Forelimb muscle (tissue), 1 donor: ENCODE measurements around the gene CTF1. TPM values are rescaled to one million over a fixed set of nuclear protein-coding genes. Genes with fewer than 3 reads are reported as not detected.
"Not testable (repeated sequence)": the region's sequence is repeated elsewhere in the genome, so short reads cannot be mapped to it uniquely, and the experiment has no call there.

Experiments
- DNase-seq: peaks from one replicate; pipeline ENCODE4 v3.0.0-alpha.2; 2013; ENCODE audit warnings: low read depth
- polyA plus RNA-seq: library from polyadenylated mRNA; unstranded; fragments of 120-200 nt; gene quantifications from one replicate; pipeline ENCODE4 v1.2.1, GENCODE V29; 2013; ENCODE audit not compliant: insufficient read length

CTF1 gene
- polyA plus RNA-seq, 1 donor: 12.8 TPM

DNA sequence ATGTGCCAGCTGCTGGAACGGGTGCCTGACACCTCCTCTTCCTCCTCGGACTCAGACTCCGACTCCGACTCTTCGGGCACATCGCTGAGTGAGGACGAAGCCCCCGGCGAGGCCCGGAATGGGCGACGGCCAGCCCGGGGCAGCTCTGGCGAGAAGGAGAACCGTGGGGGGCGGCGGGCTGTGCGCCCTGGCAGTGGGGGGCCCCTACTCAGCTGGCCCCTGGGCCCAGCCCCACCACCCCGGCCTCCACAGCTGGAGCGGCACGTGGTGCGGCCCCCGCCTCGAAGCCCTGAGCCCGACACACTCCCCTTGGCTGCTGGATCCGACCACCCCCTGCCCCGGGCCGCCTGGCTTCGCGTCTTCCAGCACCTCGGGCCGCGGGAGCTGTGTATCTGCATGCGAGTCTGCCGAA lies 33.8 kb downstream of the CTF1 start:
- DNase-seq: no peak

DNA sequence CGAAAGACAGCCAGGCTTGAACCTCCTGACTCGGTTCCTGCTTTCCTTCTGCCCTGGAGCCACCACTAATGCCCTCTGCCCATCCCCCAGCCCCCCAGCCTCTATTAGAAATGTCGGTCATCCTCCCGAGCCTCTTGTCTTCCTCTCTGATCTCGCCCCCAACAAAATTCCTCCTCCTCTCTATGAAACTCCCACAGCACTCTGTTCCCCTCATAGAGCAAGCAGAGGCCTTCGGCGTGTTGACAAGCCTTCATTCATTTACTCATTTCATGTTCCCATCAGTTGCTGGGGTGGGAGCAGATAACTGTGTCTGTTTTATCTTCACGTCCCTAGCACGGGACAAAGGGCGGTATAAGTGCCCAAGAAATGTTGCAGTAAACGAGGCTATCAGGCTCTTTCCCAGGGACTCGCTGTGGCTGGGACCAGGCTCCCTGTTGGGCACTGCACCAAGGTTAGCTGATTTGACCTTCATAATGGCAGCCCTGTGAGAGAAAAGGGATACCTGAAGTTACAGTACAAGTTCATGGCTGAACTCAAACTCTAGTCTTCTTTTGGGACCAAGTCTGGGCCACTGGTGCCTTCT lies 34.7 kb downstream of the CTF1 start:
- no peak for DNase-seq

DNA sequence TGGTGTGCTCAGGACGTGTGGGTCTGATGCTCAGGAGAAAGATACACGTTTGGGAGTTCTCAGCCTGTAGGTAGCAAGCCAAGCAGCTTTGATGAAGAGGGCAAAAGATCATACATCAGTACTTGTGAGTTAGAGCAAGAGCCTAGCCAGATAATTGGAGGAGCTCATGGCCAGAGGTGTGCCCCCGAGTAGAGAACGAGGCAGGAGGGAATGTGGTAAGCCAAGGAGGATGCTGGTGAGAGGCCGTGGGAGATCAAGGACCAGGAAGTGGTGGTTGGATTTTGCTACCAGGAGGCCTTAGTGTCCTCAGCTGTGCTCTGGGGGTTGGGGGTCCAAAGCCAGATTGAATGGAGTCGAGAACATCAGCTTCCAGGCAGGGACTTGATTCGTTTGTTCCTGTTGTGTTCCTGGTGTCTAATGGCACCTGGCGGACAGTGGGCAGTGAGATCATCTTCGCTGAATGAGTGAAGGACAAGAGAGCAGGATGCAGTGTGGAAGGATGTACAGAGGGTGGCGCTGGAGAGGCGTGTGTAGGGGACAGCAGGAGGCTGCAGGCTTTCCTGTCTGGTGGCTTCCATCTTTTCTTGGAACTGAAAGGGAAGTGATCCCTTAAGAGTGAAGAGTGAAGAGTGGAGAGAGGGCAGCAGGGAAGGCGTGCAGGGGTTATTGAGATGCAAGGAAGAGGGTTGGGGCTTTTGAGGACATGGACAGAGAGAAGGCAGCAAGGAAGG lies 38.6 kb downstream of the CTF1 start:
- DNase-seq: no peak

DNA sequence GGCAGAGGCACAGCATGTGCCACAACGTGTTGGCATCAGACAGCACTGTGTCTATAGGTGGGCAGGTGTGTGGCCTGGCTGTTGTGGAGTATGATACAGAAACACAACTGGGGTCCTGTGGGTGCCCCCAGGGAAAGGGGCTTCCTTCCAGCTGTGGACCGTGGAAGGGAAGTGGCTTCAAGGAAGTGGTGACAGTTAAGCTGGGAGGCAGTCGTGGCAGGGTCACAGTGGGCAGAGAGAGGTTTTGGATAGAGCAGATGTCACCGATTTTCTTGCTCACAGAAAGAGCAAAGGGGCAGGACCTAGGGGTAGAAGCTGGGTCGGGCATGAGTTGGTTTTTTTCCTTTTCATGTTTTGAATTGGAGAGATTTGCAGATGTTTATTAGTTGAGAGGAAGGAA lies 41.3 kb downstream of the CTF1 start:
- no peak for DNase-seq

DNA sequence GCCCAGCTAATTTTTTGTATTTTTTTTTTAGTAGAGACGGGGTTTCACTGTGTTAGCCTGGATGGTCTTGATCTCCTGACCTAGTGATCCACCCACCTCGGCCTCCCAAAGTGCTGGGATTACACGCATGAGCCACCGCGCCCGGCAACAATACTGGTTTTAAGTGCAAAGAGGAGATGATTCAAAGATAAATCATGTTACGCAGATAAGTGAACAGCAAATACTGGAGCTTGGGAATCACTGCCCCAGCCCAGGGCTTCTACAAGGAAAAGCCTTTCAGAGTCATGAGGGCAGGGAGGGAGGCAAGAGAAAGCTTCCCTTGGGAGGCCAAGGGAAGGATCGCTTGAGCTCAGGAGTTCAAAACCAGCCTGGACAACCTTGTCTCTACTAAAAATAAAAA lies 43.2 kb downstream of the CTF1 start:
- not testable (repeated sequence) for DNase-seq

DNA sequence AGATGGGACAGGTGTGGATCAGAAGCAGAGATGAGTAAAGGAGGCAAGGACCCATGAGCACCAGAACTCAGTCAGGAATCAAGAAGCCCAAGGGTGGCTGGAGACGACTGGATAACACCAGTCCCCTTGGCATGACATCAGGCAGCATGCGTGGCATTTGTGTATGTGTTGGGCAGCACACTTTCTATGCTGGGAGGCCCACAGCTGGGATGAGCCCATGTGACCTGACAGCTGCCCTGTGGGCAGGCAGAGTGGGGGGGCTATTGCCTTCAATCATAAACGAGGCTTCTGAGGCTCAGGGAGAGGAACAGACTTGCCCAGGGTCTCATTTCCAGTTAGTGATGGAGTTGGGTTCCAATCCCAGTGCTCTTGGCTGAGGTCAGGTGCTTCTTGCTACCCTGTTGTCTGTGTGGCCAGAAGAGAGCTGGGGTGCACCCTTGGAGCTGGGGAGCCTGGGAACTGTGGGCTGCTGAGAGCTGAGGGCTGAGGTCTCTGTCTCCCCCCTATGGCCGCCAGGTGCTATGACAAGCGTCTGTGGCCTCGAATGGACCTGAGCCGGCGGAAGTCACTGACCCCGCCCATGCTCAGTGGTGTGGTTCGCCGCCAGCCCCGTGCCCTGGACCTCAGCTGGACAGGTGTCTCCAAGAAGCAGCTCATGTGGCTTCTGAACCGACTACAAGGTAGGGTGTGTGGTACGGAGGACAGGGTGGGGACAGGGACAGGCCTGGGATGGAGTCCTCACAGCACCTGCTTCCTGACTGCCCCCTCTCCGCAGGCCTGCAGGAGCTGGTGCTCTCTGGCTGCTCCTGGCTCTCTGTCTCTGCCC lies 45.4 kb downstream of the CTF1 start:
- no peak for DNase-seq

DNA sequence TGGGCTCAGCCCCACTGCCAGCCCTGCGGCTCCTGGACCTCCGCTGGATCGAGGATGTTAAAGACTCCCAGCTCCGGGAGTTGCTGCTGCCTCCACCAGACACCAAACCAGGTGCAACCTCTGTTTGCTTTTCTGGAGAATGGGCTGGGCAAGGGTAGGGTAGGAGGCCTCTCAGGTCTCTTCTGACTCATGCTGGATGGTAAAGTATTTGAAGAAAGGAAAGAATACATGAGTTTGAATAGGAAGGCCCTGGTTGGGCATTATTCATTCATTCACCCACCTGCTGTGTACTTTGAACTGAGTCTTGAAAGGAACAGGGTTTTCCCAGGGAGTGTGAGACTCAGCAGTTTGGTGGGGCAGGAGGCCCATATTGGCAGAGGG lies 46.0 kb downstream of the CTF1 start:
- DNase-seq: no peak

DNA sequence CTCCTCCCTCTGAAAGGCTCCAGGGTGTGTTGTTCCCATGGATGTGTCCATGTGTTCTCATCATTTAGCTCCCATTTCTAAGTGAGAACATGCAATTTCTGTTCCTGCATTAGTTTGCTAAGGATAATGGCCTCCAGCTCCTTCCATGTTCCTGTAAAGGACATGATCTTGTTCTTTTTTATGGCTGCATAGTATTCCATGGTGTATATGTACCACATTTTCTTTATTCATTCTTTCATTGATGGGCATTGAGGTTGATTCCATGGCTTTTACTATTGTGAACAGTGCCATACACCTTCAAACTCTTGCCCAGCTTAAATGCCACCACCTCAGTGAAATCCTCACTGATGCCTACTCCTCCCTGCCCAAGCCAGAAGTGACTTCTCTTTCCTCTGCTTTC lies 47.9 kb downstream of the CTF1 start:
- no peak for DNase-seq

DNA sequence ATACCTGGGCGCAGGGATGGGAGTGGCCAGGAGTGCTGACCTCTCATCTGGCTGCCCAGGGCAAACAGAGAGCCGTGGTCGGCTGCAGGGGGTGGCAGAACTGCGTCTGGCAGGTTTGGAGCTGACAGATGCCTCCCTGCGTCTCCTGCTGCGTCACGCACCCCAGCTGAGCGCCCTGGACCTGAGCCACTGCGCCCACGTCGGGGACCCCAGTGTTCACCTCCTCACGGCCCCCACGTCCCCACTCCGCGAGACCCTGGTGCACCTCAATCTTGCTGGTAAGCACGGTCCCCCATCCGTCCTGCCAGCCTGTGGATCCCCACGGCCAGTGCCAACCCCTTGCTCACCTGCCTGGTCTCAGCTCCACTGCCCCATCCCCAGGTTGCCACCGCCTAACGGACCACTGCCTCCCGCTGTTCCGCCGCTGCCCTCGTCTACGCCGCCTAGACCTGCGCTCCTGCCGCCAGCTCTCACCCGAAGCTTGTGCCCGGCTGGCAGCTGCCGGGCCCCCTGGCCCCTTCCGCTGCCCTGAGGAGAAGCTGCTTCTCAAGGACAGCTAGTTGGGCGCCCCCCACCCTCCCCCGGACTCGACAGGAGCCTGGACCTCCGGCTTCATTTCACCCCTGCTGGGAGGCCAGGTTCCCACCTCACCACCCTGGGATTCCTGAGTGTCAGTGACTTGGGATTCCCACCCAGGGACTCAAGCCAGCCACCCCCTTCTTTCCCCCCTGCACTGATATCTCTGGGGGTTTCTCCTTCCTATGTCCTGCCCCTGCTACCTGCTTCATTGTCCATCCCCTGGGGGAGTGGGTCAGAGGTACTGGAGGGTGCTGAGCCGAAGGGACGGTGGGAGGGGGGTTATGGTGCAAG lies 50.5 kb downstream of the CTF1 start:
- DNase-seq: no peak

DNA sequence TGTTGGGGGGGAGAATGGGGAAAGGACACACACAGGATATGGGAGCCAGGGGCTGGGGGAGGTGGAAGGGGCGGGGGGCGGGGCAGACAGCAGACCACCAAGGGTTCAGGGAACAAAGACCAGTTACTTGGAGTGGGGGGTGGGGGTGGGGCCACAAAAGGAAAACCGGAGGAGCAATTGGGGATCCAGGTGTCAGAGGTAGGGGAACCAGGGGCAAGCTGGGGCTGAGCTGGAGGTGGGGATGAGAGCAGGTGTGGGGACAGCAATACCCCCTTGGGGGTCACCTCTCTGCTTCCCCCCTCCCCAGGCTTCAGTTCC lies 51.1 kb downstream of the CTF1 start:
- DNase-seq: no peak

DNA sequence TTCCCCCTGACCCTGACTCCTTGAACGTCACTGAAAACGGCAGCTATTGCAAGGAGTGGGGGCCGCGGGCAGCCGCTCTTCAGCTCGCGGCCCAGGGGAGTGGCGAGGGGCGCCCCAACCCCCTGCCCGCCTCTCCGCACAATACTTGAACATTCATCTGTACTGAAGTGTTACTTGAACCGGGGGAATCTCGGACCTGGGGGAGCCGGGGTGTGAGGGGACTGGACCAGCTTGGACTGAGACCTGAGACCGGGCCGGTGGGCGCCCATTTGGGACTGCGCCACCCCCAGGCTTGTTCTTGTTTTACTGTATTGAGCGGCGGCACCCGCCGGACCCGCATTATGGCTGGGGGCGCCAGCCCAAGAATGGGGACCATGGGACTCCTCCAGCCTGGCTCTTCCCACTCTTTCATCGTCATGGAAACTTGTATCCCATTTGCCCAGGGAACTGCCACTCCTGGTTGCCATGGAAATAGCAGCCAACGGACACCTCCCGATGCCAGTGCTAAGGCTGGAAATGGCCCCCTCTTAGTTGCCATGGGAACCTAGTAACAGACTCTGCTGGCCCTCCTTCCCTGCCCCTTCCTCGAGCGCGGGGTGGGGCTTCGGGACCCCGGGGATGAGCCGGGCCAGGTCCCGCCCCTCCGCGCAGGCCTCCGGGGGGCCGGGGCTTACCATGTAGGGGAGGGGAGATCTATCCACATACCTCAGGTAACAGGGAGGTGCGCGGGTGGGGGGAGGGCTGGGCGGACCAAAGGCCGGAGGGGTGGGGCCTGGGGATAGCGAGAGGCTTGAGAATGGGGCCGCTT lies 51.6 kb downstream of the CTF1 start:
- peak; percentile 91 for DNase-seq

DNA sequence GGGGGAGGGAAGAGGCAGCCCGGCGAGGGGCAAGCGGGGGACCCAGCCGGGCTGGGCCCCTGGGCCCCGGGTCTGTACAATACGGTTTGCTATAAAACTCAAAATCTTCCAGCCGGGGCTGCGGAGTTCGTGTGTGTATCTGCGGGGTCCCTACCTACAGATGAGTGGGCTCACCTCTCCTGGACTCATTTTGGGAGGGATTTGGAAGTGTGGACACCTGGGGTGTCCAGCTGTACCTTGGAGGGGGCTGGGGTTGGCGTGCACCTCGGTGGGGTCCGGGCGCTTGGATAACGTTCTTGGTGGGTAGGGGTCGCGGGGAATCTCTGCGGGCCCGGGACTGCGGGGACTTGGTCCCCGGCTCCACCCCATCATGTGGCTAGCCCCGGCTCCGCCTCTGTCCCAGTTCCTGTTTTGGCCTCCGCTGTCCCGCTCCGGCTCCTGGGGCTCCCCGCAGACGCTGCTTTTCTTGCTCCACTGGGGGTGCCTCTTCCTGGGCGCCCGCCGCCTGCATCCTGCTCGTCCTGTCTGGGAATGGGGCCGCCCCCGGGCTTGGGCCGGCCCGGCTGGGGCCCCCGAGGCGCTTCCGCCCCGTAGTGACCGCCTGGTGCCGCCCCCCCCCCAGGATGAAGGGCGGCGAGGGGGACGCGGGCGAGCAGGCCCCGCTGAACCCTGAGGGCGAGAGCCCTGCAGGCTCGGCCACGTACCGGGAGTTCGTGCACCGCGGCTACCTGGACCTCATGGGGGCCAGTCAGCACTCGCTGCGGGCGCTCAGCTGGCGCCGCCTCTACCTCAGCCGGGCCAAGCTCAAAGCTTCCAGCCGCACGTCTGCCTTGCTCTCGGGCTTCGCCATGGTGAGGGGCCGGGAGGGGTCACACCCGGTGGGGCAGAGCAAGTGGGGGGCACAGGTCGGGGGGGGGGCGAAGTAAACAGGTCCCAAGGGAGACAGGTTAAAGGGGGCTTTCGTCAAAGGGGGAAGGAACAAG lies 52.5 kb downstream of the CTF1 start, which contains the start of gene ORAI3:
Gene ORAI3 (plus strand): TSS at position 402 of the 983 bp plus-strand sequence. CDS start 222 bp downstream, at position 624.
- DNase-seq: no peak

DNA sequence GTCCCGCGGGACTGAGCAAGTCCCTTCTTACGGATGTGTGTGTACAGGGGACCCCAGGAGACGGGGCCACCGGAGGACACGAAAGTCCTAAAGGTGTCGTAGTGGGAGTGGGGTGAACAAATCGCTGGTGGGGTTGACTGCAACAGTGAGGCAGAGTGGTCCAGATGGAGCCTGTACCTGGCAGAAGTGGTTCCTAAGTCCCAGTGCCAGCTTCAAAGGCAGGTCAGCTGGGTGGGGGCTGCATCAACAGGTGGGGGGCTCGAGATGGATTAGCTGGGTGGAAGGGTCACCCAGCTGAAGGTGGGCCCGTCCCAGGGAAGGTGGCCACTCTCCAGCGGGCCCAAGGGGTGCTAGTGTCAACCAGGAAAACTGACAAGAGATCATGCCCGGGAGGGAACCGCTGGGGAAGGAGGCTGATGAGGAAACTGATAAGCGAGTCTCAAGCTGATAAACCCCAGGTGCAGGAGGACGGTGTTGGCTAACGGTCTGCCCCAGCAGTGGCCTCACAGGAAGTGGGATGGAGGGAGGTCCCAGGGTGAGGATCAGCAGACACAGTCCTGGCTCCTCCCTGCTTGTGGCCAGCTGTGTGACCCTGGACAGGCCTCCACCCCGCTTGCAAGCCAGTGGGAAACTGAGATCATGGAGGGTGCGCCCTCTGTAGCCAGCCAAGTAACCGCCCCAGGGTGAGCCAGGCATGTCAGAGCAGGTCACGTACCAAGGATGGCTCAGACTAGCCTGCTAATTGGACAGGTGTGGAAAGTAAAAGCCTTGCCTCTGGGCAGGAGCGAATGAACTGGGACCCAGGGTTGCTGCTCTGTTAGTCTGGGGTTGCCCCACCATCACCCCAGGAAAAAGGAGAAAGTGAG lies 53.5 kb downstream of the CTF1 start:
- DNase-seq: no peak

DNA sequence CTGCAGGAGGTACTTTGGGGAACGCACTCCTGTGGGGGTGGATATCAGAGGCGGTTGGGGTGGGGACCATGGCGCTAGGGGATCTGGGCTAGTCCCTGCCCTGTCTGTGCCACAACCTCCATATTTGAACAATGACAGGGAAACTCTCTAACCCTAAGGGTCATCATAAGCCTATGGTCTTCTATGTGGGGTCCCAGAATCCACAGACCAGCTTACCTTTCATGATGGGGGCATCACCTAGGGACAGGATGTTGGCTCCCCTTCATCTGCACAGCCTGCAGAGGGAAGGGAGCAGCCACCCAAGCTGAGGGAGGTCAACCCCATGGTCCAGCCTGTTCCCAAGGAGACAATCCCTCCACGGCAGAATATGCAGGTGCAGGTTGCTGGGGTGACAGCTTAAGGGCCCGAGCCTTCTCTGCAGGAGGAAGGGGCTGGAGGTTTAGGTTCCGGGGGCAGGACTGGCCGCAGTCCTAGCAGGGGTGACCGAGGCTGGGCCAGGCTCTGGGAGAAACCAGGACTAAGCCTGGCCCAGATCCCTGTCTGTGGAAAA lies 54.2 kb downstream of the CTF1 start:
- DNase-seq: no peak

DNA sequence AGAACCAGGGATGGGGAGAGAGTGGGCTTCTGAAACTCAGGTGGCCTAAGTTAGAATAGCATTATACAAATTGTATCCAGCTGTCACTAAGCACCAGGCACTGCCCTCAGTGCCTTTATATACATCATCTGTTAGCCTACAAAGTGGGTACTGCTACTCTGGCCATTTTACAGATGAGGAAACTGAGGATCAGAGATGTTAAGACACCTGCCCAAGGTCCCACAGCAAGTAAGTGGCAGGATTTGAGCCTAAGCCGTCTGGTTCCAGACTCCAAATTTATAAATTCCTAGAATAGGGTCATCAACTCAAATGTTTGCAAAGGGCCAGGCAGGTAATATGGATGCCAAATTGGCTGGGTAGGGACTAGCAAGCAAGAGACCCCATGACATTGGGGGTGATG lies 54.8 kb downstream of the CTF1 start:
- no peak for DNase-seq

DNA sequence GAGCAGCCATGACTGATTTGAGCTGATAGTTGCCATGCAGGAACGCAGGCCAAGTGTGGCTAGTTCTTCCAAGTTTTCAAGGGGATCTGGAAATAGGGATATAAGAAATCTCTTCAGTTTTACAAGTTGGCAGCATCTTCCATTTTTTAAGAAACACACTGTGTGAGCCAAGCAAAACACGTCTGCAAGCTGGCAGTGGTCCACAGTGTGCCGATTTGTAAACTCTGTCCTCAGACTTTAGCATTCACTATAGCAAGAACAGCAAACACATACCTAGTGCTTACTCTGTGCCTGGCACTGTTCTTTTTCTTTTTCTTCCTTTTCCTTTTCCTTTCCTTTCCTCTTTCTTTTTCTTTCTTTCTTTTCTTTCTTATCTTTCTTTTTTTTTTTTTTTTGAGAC lies 55.3 kb downstream of the CTF1 start:
- no peak for DNase-seq

DNA sequence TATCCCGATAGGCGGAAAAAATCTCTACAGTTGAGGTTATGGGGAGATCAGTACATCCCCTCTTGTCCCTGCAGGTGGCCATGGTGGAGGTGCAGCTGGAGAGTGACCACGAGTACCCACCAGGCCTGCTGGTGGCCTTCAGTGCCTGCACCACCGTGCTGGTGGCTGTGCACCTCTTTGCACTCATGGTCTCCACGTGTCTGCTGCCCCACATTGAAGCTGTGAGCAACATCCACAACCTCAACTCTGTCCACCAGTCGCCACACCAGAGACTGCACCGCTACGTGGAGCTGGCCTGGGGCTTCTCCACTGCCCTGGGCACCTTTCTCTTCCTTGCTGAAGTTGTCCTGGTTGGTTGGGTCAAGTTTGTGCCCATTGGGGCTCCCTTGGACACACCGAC lies 56.7 kb downstream of the CTF1 start:
- DNase-seq: no peak
